HEK293T (cell line): ENCODE results near the gene PI4KA.

Source experiments
- BHLHE40 ChIP-seq: fragments of 450-650 bp; IDR thresholded peaks from 2 replicates; pipeline ENCODE4 v1.6.1; 2016; ENCODE audit warnings: mild to moderate bottlenecking, moderate library complexity, borderline replicate concordance
- CTBP1 ChIP-seq: fragments of 450-650 bp; IDR thresholded peaks from 2 replicates; pipeline ENCODE4 v1.6.1; 2016; ENCODE audit warnings: borderline replicate concordance
- ELF4 ChIP-seq: fragments of 450-650 bp; IDR thresholded peaks from 2 replicates; pipeline ENCODE4 v1.6.1; 2017; ENCODE audit warnings: antibody characterized with exemption
- FOXM1 ChIP-seq: fragments of 450-650 bp; IDR thresholded peaks from 2 replicates; pipeline ENCODE4 v1.6.1; 2017; ENCODE audit warnings: mild to moderate bottlenecking, borderline replicate concordance
- HDGF ChIP-seq: fragments of 450-650 bp; IDR thresholded peaks from 2 replicates; pipeline ENCODE4 v1.6.1; 2017; ENCODE audit warnings: antibody characterized with exemption, borderline replicate concordance
- L3MBTL2 ChIP-seq: fragments of 450-650 bp; conservative IDR thresholded peaks from 2 replicates; pipeline ENCODE4 v1.6.1; 2016; ENCODE audit warnings: mild to moderate bottlenecking
- LEF1 ChIP-seq: fragments of 450-650 bp; IDR thresholded peaks from 2 replicates; pipeline ENCODE4 v1.6.1; 2017; ENCODE audit warnings: mild to moderate bottlenecking, borderline replicate concordance
- NFRKB ChIP-seq: fragments of 450-650 bp; IDR thresholded peaks from 2 replicates; pipeline ENCODE4 v1.6.1; 2016; ENCODE audit warnings: mild to moderate bottlenecking, moderate library complexity
- SP1 ChIP-seq: fragments of 450-650 bp; IDR thresholded peaks from 2 replicates; pipeline ENCODE4 v1.6.1; 2017
- TARDBP ChIP-seq: fragments of 450-650 bp; IDR thresholded peaks from 2 replicates; pipeline ENCODE4 v1.6.1; 2016
- TF ChIP-seq, protein P1 (sequence below): fragments of 450-650 bp; IDR thresholded peaks from 2 replicates; pipeline ENCODE4 v1.6.1; 2016

DNA sequence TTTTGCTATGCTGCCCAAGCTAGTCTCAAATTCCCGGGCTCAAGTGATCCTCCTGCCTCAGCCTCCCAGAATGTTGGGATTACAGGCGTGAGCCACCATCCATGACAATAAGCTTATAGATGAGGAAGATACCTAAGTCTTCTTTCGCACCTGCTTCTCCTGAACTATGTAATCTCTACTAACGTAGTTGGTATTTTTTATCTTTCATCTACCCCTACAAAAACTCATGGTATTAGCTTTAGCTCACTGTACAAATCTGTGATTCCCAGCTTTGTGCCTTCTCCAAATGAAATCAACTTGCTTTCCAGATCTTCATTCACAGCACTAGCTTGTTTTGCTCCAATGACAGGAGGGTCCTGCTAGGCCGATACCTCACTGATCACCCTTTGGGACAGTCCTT is 36.4 kb downstream of the PI4KA start:
- TF ChIP-seq, protein P1, sequence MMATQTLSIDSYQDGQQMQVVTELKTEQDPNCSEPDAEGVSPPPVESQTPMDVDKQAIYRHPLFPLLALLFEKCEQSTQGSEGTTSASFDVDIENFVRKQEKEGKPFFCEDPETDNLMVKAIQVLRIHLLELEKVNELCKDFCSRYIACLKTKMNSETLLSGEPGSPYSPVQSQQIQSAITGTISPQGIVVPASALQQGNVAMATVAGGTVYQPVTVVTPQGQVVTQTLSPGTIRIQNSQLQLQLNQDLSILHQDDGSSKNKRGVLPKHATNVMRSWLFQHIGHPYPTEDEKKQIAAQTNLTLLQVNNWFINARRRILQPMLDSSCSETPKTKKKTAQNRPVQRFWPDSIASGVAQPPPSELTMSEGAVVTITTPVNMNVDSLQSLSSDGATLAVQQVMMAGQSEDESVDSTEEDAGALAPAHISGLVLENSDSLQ = no peak
- TF ChIP-seq TARDBP (no peak), FOXM1 (no peak), SP1 (no peak), L3MBTL2 (no peak), LEF1 (no peak), ELF4 (no peak), BHLHE40 (no peak), HDGF (no peak), NFRKB (no peak), CTBP1 (no peak)
